ENCODE data around the gene GPX4. TPM values are rescaled to one million over a fixed set of nuclear protein-coding genes. Genes with fewer than 3 reads are reported as not detected.

Gene GPX4
- total and polyA plus RNA-seq, 2 donors (not counting 3 experiments of a cell fraction or from before 2014, with no cell fraction given), result 469 to 1,136 TPM

DNA sequence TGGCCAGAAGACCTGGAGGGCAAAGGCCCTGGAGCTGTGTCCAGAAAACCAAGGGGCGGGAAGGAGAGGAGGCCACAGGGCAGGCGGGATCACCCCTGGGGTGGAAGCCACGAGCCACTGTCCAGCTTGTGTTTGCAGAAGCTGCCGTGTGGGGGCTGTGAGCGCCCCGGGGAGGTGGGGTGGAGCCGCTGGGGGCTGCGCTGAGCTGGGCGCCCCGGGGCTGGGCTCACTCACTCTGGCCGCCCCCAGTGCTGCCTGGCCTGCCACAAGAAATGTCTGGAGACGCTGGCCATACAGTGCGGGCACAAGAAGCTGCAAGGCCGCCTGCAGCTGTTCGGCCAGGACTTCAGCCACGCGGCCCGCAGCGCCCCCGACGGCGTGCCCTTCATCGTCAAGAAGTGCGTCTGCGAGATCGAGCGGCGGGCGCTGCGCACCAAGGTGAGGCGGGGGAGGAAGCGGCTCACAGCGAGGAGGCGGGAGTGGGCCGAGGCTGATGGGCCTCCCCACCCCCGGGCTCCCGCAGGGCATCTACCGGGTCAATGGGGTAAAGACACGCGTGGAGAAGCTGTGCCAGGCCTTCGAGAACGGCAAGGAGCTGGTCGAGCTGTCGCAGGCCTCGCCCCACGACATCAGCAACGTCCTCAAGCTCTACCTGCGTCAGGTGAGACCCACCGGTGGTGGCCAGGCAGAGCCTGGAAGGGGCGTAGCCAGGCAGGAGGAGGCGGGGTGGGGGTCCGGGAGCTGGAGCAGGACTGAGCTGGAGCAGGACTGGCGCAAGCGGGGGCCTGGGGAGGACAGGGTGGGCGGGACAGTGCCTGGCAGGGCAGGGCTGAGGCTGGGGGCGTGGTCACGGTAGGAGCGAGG lies 22.3 kb upstream of the GPX4 start:
- Histone ChIP-seq H3K27me3 (ENCODE audit: control insufficient read depth in 2 of 2, insufficient read depth in 2 of 2, low read length in 2 of 2) (no peaks in the 10 kb centered on the region), H3K4me1 (ENCODE audit: control insufficient read depth, extremely low read depth, insufficient read depth, low read length) (no peaks in the 10 kb centered on the region), H3K27ac (ENCODE audit: insufficient read depth, low read depth, low read length) (no peak overlapping the region), H3K9me3 (replicated peaks; ENCODE audit: control insufficient read depth, insufficient read depth, low read length) (no peaks in the 10 kb centered on the region), H3K36me3 (ENCODE audit: control insufficient read depth in 2 of 2, extremely low read depth in 1 of 2, insufficient read depth in 2 of 2, low read length in 2 of 2) (no peaks in the 10 kb centered on the region), H3K4me2 (ENCODE audit: insufficient read depth, low read length) (no peak overlapping the region), H3K9me1 (replicated peaks; ENCODE audit: control insufficient read depth, extremely low read depth, insufficient read depth, low read length) (no peaks in the 10 kb centered on the region), H3K9ac (replicated peaks; ENCODE audit: extremely low read depth, insufficient read depth, low read length) (no peak overlapping the region), H3K79me2 (ENCODE audit: control insufficient read depth, insufficient read depth, low read length) (no peaks in the 10 kb centered on the region), H3K4me3 (replicated peaks in 1 of 3; ENCODE audit: insufficient read depth in 1 of 3, low read depth in 1 of 3, low read length in 3 of 3) (no peak overlapping the region), H4K20me1 (replicated peaks; ENCODE audit: control insufficient read depth, extremely low read depth, insufficient read depth, low read length) (no peaks in the 10 kb centered on the region), H2AFZ (ENCODE audit: low read depth, low read length) (no peak overlapping the region)
- no TSS peak for BruUV-seq (replicated peaks)
- POLR2A ChIA-PET, result interaction anchor here (1.4 kb wide), 1 partner anchor 22 kb away, joined by 4 read pairs; the partner anchor contains the start of gene GPX4
- DNase-seq (ENCODE audit: low read depth, low spot score) (no peak), FAIRE-seq (no peak)
- dilution Hi-C loops (cut with MboI; ENCODE audit: extremely low pct_ligation_motif_present, low sequenced_read_pairs), result no loop called here
- intact Hi-C loops (cut with micrococcal nuclease), result no loop called here
- CTCF ChIA-PET, result interaction anchor here (1.0 to 3.7 kb wide), 5 partner anchors 11 to 113 kb away, joined by 3 to 14 read pairs (median 4); partner anchors contain the start of genes ARHGAP45 and GPX4
- TF ChIP-seq POLR2AphosphoS5 (IDR thresholded peaks at IDR 0.05; ENCODE audit: insufficient read depth, low read depth, low read length), result no peak
- TF ChIP-seq MYC (IDR thresholded peaks at IDR 0.05; ENCODE audit: low read depth, low read length), result no peak
- TF ChIP-seq POLR2A (IDR thresholded peaks at IDR 0.05; ENCODE audit: low read depth, low read length), result no peak
- TF ChIP-seq GATA2 (IDR thresholded peaks at IDR 0.05; ENCODE audit: insufficient read depth, insufficient read length, low read depth, low read length), result no peak
- TF ChIP-seq, protein P1, sequence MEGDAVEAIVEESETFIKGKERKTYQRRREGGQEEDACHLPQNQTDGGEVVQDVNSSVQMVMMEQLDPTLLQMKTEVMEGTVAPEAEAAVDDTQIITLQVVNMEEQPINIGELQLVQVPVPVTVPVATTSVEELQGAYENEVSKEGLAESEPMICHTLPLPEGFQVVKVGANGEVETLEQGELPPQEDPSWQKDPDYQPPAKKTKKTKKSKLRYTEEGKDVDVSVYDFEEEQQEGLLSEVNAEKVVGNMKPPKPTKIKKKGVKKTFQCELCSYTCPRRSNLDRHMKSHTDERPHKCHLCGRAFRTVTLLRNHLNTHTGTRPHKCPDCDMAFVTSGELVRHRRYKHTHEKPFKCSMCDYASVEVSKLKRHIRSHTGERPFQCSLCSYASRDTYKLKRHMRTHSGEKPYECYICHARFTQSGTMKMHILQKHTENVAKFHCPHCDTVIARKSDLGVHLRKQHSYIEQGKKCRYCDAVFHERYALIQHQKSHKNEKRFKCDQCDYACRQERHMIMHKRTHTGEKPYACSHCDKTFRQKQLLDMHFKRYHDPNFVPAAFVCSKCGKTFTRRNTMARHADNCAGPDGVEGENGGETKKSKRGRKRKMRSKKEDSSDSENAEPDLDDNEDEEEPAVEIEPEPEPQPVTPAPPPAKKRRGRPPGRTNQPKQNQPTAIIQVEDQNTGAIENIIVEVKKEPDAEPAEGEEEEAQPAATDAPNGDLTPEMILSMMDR (IDR thresholded peaks at IDR 0.05; ENCODE audit: extremely low read depth in 1 of 2, insufficient read depth in 1 of 2, low read depth in 1 of 2, low read length in 2 of 2), result no peak
- no peak for TF ChIP-seq JUN (IDR thresholded peaks at IDR 0.05; ENCODE audit: borderline replicate concordance, insufficient read depth, insufficient read length, low read depth)
- TF ChIP-seq FOS (IDR thresholded peaks at IDR 0.05; ENCODE audit: borderline replicate concordance, insufficient read depth, low read length), result no peak
- TF ChIP-seq, protein P2, sequence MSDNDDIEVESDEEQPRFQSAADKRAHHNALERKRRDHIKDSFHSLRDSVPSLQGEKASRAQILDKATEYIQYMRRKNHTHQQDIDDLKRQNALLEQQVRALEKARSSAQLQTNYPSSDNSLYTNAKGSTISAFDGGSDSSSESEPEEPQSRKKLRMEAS (IDR thresholded peaks at IDR 0.05; ENCODE audit: insufficient read depth, insufficient read length), result no peak

All from endothelial cell of umbilical vein (primary cell).